ENCODE measurements around the gene EEFSEC.

EEFSEC gene

GRCh38 chr3:128455116-128455515 lies 301.8 kb downstream of the EEFSEC start:
- Histone ChIP-seq H3K27ac (ENCODE audit: low read depth, low read length) (no peak overlapping the region), H3K9ac (ENCODE audit: low read depth, low read length) (no peak overlapping the region), H3K36me3 (ENCODE audit: control insufficient read depth, insufficient read depth, low read length) (no peaks in the 10 kb centered on the region), H3K4me3 (ENCODE audit: low read depth, low read length) (no peak overlapping the region), H3K4me1 (ENCODE audit: control insufficient read depth, insufficient read depth, low read length) (no peaks in the 10 kb centered on the region), H3K9me3 (ENCODE audit: control insufficient read depth, insufficient read depth, low read length) (no peaks in the 10 kb centered on the region), H3K27me3 (ENCODE audit: control insufficient read depth, insufficient read depth, low read length) (peaks cover 23% of the 10 kb centered on the region)

DNA sequence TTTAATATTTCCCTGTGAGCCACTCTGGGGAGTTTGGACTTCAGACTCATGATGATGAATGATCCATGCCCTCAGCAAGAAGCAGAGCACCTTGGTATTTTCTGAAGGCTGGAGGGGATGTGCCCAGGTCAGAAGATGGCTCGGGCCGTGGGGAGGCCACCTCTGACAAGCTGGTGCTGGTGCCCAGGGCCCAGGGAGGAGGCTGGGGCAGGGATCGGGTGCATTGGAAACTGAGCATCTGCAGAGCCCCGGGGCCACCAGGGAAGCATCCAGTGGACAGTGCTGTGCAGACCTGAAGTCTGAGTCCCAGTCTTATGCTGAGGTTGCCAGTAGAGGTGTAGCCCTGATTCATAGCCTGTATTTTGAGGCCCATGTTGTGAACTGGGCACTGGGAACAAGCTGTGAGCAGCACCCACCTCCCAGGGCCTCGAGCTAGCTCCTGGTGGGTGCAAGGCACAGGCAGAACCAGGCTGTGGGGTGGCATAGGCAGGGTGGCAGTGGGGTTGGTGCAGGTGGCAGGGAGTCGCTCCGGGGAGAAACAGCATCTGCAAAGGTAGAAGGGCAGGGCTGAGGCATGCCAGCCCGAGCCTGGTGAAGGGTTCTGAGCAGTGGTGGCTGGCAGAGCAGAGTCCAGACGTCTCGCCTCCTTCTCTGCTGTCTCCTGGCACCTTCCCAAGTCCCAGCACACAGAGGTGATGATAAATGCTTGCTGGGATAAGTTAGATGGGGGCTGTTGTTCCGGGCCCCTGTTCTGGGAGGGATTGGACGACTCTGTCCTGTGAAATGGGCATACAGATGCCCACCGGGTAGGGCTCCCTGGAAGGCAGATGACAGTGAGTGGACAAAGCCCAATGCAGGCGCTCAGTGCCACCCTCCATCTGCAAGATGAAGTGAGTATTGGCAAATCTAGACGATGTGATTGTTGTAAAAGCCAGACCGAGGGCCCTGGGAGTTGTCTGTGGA lies 302.8 kb downstream of the EEFSEC start:
- Histone ChIP-seq H3K4me1 (ENCODE audit: control insufficient read depth, insufficient read depth, low read length) (no peaks in the 10 kb centered on the region), H3K4me3 (ENCODE audit: low read depth, low read length) (no peak overlapping the region), H3K27ac (ENCODE audit: low read depth, low read length) (no peak overlapping the region), H3K9me3 (ENCODE audit: control insufficient read depth, insufficient read depth, low read length) (no peaks in the 10 kb centered on the region), H3K9ac (ENCODE audit: low read depth, low read length) (no peak overlapping the region), H3K36me3 (ENCODE audit: control insufficient read depth, insufficient read depth, low read length) (no peaks in the 10 kb centered on the region), H3K27me3 (ENCODE audit: control insufficient read depth, insufficient read depth, low read length) (peaks cover 25% of the 10 kb centered on the region)

DNA sequence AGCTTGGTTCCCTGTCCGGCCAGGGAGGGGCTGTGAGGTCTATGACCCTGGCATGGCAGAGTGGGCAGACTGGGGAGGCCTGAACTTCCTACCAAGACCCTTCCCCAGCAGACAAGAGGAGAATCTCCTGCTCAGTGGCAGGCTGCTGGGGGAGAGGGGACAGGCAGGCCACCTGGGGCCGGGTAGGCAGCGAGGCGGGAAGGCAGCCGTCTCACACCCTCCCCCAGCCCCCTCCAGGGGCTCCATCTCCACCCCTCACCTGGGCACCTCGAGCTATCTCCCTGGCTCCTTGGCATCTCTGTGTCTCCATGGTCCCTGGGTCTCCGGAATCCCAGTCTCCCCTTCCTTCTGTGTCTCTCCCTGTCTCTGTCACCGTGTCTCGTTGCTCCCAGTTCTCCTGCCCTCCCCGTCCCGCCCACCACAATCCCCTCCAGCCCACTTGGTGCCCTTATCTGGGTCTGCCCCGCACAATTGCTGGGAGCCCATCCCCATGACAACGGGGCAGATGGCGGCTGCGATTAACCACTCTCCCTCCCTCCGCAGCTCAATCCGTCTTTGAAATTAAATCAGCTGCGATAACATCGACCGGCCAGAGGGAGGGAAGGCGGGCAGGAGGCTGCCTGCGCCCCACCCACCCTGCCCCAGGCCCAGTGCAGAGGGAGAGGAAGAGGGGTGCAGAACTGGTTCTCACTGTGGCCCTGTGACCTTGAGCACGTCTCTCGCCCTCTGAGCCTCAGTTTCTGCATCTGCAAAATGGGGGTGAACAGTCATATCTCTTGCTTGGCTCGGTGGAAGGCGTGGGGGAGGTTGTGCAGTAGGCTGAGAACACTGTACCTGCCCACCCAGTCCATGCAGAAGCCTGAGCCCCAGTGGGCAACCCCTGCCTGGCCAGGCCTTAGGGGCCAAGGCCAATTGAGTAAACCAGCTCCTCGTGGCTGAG lies 303.8 kb downstream of the EEFSEC start:
- Histone ChIP-seq H3K27me3 (ENCODE audit: control insufficient read depth, insufficient read depth, low read length) (peaks cover 23% of the 10 kb centered on the region), H3K9ac (ENCODE audit: low read depth, low read length) (no peak overlapping the region), H3K4me3 (ENCODE audit: low read depth, low read length) (no peak overlapping the region), H3K36me3 (ENCODE audit: control insufficient read depth, insufficient read depth, low read length) (no peaks in the 10 kb centered on the region), H3K9me3 (ENCODE audit: control insufficient read depth, insufficient read depth, low read length) (no peaks in the 10 kb centered on the region), H3K4me1 (ENCODE audit: control insufficient read depth, insufficient read depth, low read length) (no peaks in the 10 kb centered on the region), H3K27ac (ENCODE audit: low read depth, low read length) (no peak overlapping the region)

GRCh38 chr3:128457937-128458336 lies 304.7 kb downstream of the EEFSEC start:
- Histone ChIP-seq H3K27me3 (ENCODE audit: control insufficient read depth, insufficient read depth, low read length) (peaks cover 23% of the 10 kb centered on the region), H3K4me3 (ENCODE audit: low read depth, low read length) (no peak overlapping the region), H3K9me3 (ENCODE audit: control insufficient read depth, insufficient read depth, low read length) (no peaks in the 10 kb centered on the region), H3K4me1 (ENCODE audit: control insufficient read depth, insufficient read depth, low read length) (no peaks in the 10 kb centered on the region), H3K27ac (ENCODE audit: low read depth, low read length) (no peak overlapping the region), H3K36me3 (ENCODE audit: control insufficient read depth, insufficient read depth, low read length) (no peaks in the 10 kb centered on the region), H3K9ac (ENCODE audit: low read depth, low read length) (no peak overlapping the region)

All from HUES48 (cell line).